Measurements from ENCODE around the gene LCN2. TPM values are rescaled to one million over a fixed set of nuclear protein-coding genes. Genes with fewer than 3 reads are reported as not detected.

The LCN2 gene
- total and polyA plus RNA-seq, 9 of the 15 experiments (the other 6 are each of a cell fraction or from before 2014, with no cell fraction given) = 0.10 to 1.2 (median 0.44) TPM; not detected in 1

DNA sequence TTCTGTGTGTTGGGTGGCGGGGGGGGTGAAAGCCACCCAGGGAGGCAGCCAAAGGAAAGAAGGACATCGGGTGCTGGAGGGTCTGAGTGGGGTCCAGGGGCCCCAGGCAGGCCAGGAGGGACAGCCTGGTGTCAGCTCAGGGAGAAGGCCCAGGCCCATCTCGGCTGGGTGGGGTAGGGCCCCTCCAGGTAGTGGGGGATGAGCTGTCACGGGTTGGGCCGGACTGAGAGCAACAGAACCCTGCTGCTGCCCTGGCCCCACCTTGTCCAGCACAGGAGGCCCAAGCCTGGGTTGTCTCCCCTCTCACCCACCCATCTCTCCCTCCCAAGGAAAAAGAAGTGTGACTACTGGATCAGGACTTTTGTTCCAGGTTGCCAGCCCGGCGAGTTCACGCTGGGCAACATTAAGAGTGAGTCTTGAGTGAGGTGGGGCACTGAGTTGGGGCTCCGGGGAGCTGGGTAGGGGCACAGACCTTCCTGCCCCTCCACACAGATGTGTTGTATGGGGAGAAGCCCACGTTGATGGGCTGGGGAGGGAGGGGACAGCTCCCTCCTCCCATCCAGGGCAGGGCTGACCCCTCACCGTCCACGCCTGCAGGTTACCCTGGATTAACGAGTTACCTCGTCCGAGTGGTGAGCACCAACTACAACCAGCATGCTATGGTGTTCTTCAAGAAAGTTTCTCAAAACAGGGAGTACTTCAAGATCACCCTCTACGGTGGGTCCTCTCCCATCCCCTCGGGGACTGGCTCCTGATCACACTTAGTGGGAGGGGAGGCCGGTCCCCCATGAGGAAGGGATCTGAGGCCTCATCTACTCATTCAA lies 2.3 kb downstream of the LCN2 start:
- H3K27me3 ChIP-seq (ENCODE audit: control insufficient read depth in 2 of 2, insufficient read depth in 2 of 2, low read length in 2 of 2) = no peaks in the 10 kb centered on the region
- H3K27ac ChIP-seq (ENCODE audit: extremely low read depth, low read depth, low read length) = no peak overlapping the region
- intact Hi-C loops (cut with micrococcal nuclease) (no loop called here), in situ Hi-C loops (cut with MboI) (no loop called here)
- H3K4me2 ChIP-seq (ENCODE audit: insufficient read depth, low read length) = no peak overlapping the region
- POLR2A ChIA-PET = interaction anchor here (0.5 to 3.6 kb wide), 7 partner anchors 10 to 207 kb away, joined by 3 to 37 read pairs (median 3); partner anchors contain the start of gene BBLN
- peaks cover 17 to 64% of the 10 kb centered on the region in 2 experiments for H3K4me1 ChIP-seq (replicated peaks in 1 of 2; ENCODE audit: control insufficient read depth in 2 of 2, insufficient read depth in 2 of 2, low read length in 2 of 2)
- H3K9ac ChIP-seq (ENCODE audit: insufficient read depth in 1 of 2, low read depth in 2 of 2, low read length in 2 of 2) = peak overlapping the region in 1 of 2 experiments; percentile 82; a peak in 2 of 4 replicates
- no peaks in the 10 kb centered on the region for H3K79me2 ChIP-seq (ENCODE audit: control insufficient read depth, insufficient read depth, low read length)
- no peaks in the 10 kb centered on the region for H3K9me3 ChIP-seq (replicated peaks; ENCODE audit: control insufficient read depth, insufficient read depth, low read depth, low read length)
- WGBS (ENCODE audit: insufficient coverage, low coverage, missing lambda C conversion rate) = 75% methylated on average over 17 of the region's 18 CpGs
- FAIRE-seq (no peak), DNase-seq (ENCODE audit: extremely low read depth in 1 of 4, low spot score in 3 of 4) (peak in 3 of 4 experiments; percentile 17 to 30 (median 19)), ATAC-seq (no peak)
- H3K4me3 ChIP-seq = no peak overlapping the region
- H3K36me3 ChIP-seq (ENCODE audit: control insufficient read depth, insufficient read depth, low read length) = no peaks in the 10 kb centered on the region
- H2AFZ ChIP-seq (ENCODE audit: low read depth, low read length) = 0 out of 2 replicates have a peak overlapping the region, but pooled peaks have one; percentile 1
- H4K20me1 ChIP-seq (replicated peaks; ENCODE audit: control insufficient read depth, insufficient read depth, low read length) = no peaks in the 10 kb centered on the region
- BruUV-seq (replicated peaks) = no TSS peak
- CTCF ChIA-PET (ENCODE audit: low intra/inter-chr PET ratio) = no interaction called here
- H3K9me1 ChIP-seq (ENCODE audit: control insufficient read depth, insufficient read depth, low read length) = peaks cover 8% of the 10 kb centered on the region
- TF ChIP-seq ZBTB1 (CRISPR knock-in tag; IDR thresholded peaks at IDR 0.05; ENCODE audit: borderline replicate concordance, low read depth) (no peak), ZFP30 (CRISPR knock-in tag; IDR thresholded peaks at IDR 0.05; ENCODE audit: borderline replicate concordance) (no peak), ZBTB7A (IDR thresholded peaks at IDR 0.05; ENCODE audit: borderline replicate concordance, control insufficient read depth, low read depth, low read length) (peak; percentile 41; the same call in 1 of the 2 replicates), ZNF133 (CRISPR knock-in tag; IDR thresholded peaks at IDR 0.05) (no peak), RCOR1 (IDR thresholded peaks at IDR 0.05; ENCODE audit: borderline replicate concordance in 1 of 2, low read depth in 2 of 2, low read length in 2 of 2) (no peak), ETV5 (CRISPR knock-in tag; IDR thresholded peaks at IDR 0.05; ENCODE audit: low read depth) (no peak), TSC22D4 (tag; IDR thresholded peaks at IDR 0.05) (no peak), KAT8 (IDR thresholded peaks at IDR 0.05; ENCODE audit: low read depth) (no peak), ZBTB17 (CRISPR knock-in tag; IDR thresholded peaks at IDR 0.05) (no peak), LCOR (CRISPR knock-in tag; IDR thresholded peaks at IDR 0.05) (no peak), FIP1L1 (IDR thresholded peaks at IDR 0.05; ENCODE audit: low read depth, low read length, poor library complexity, severe bottlenecking) (peak; percentile 1), NBN (IDR thresholded peaks at IDR 0.05; ENCODE audit: low read depth) (no peak), ZKSCAN3 (CRISPR knock-in tag; IDR thresholded peaks at IDR 0.05) (no peak)
- TF ChIP-seq, protein P1, sequence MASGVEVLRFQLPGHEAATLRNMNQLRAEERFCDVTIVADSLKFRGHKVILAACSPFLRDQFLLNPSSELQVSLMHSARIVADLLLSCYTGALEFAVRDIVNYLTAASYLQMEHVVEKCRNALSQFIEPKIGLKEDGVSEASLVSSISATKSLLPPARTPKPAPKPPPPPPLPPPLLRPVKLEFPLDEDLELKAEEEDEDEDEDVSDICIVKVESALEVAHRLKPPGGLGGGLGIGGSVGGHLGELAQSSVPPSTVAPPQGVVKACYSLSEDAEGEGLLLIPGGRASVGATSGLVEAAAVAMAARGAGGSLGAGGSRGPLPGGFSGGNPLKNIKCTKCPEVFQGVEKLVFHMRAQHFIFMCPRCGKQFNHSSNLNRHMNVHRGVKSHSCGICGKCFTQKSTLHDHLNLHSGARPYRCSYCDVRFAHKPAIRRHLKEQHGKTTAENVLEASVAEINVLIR (CRISPR knock-in tag; IDR thresholded peaks at IDR 0.05) = no peak
- TF ChIP-seq, protein P2, sequence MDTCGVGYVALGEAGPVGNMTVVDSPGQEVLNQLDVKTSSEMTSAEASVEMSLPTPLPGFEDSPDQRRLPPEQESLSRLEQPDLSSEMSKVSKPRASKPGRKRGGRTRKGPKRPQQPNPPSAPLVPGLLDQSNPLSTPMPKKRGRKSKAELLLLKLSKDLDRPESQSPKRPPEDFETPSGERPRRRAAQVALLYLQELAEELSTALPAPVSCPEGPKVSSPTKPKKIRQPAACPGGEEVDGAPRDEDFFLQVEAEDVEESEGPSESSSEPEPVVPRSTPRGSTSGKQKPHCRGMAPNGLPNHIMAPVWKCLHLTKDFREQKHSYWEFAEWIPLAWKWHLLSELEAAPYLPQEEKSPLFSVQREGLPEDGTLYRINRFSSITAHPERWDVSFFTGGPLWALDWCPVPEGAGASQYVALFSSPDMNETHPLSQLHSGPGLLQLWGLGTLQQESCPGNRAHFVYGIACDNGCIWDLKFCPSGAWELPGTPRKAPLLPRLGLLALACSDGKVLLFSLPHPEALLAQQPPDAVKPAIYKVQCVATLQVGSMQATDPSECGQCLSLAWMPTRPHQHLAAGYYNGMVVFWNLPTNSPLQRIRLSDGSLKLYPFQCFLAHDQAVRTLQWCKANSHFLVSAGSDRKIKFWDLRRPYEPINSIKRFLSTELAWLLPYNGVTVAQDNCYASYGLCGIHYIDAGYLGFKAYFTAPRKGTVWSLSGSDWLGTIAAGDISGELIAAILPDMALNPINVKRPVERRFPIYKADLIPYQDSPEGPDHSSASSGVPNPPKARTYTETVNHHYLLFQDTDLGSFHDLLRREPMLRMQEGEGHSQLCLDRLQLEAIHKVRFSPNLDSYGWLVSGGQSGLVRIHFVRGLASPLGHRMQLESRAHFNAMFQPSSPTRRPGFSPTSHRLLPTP (IDR thresholded peaks at IDR 0.05; ENCODE audit: borderline replicate concordance, extremely low read depth, insufficient read length) = no peak
- TF ChIP-seq, protein P3, sequence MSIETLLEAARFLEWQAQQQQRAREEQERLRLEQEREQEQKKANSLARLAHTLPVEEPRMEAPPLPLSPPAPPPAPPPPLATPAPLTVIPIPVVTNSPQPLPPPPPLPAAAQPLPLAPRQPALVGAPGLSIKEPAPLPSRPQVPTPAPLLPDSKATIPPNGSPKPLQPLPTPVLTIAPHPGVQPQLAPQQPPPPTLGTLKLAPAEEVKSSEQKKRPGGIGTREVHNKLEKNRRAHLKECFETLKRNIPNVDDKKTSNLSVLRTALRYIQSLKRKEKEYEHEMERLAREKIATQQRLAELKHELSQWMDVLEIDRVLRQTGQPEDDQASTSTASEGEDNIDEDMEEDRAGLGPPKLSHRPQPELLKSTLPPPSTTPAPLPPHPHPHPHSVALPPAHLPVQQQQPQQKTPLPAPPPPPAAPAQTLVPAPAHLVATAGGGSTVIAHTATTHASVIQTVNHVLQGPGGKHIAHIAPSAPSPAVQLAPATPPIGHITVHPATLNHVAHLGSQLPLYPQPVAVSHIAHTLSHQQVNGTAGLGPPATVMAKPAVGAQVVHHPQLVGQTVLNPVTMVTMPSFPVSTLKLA (conservative IDR thresholded peaks at IDR 0.05) = no peak
